Endodermal cell (in vitro differentiated cells): Measurements from ENCODE around the gene TMEM59. TPM values are rescaled to one million over a fixed set of nuclear protein-coding genes. Genes with fewer than 3 reads are reported as not detected.
A peak's percentile ranks its signal among the peaks of the same experiment; 100 is the strongest.

Source experiments
- DNase-seq: peaks from one replicate; pipeline ENCODE4 v3.0.0-alpha.2; 2017
- H3K27ac ChIP-seq: 2 replicates; pipeline ENCODE4 v1.5.1; 2013; ENCODE audit warnings: mild to moderate bottlenecking, low read depth, low read length, moderate library complexity
- H3K27me3 ChIP-seq: 2 replicates; pipeline ENCODE4 v1.6.1; 2013; ENCODE audit warnings: mild to moderate bottlenecking, low read length, moderate library complexity; ENCODE audit not compliant: insufficient read depth, control insufficient read depth, poor library complexity, severe bottlenecking
- H3K36me3 ChIP-seq: 2 replicates; pipeline ENCODE4 v1.7.0; 2013; ENCODE audit warnings: mild to moderate bottlenecking, low read length, moderate library complexity; ENCODE audit not compliant: control insufficient read depth, insufficient read depth
- H3K4me1 ChIP-seq: one replicate; pipeline ENCODE4 v1.7.0; 2013; ENCODE audit warnings: low read length; ENCODE audit not compliant: control insufficient read depth, insufficient read depth
- H3K4me3 ChIP-seq: 2 replicates; pipeline ENCODE4 v1.5.1; 2013; ENCODE audit warnings: mild to moderate bottlenecking, low read length, moderate library complexity
- H3K9ac ChIP-seq: 2 replicates; pipeline ENCODE4 v1.6.1; 2013; ENCODE audit warnings: mild to moderate bottlenecking, low read length, moderate library complexity; ENCODE audit not compliant: poor library complexity, severe bottlenecking; ENCODE audit errors: extremely low read depth
- H3K9me3 ChIP-seq: 2 replicates; pipeline ENCODE4 v1.6.1; 2013; ENCODE audit warnings: mild to moderate bottlenecking, low read length, moderate library complexity; ENCODE audit not compliant: control insufficient read depth
- H3K27ac Mint-ChIP-seq: 2 replicates; pipeline ENCODE4 v1.8.0; 2020; ENCODE audit warnings: mixed read lengths
- H3K27me3 Mint-ChIP-seq: 2 replicates; pipeline ENCODE4 v1.8.0; 2021; ENCODE audit warnings: mild to moderate bottlenecking, mixed read lengths; ENCODE audit not compliant: insufficient read depth
- H3K36me3 Mint-ChIP-seq: 2 replicates; pipeline ENCODE4 v1.8.0; 2020; ENCODE audit warnings: low read depth, mixed read lengths
- H3K4me1 Mint-ChIP-seq: 2 replicates; pipeline ENCODE4 v1.8.0; 2020; ENCODE audit warnings: mixed read lengths
- H3K4me3 Mint-ChIP-seq: 2 replicates; pipeline ENCODE4 v1.8.0; 2020; ENCODE audit warnings: mild to moderate bottlenecking, moderate library complexity, mixed read lengths
- H3K9me3 Mint-ChIP-seq: 2 replicates; pipeline ENCODE4 v1.8.0; 2020; ENCODE audit warnings: mild to moderate bottlenecking, mixed read lengths
- WGBS, 2 experiments: methylation state at CpG; one replicate each; pipeline versions ENCODE4 v1.1.5 to v1.1.7; 2013; ENCODE audit warnings: missing lambda C conversion rate in 2 of 2, mixed read lengths in 1 of 2; ENCODE audit not compliant: insufficient coverage in 1 of 2, insufficient read length in 1 of 2; 5-methylcytosine and 5-hydroxymethylcytosine counted together
- total RNA-seq, 2 donors: library from RNA; stranded (reverse); fragmentation: NEBNext Ultra II Directional in 1 of 2; extraction: Animal tissue kit (Norgen Biotek cat#: 25700) in 1 of 2; gene quantifications; 2 replicates in 1 of 2; 3 replicates in 1 of 2; pipeline ENCODE4 v1.2.1, GENCODE V29; 2021
- TF ChIP-seq, protein P1 (sequence below): fragments of 200-600 bp; sonication (generic); conservative IDR thresholded peaks from 2 replicates; pipeline ENCODE4 v1.5.0; 2021; ENCODE audit warnings: antibody characterized with exemption, mild to moderate bottlenecking

TMEM59 gene
- total RNA-seq, 2 donors from 2014 or later, result 99.6 to 112 TPM

GRCh38 chr1:54014009-54014629, 38.9 kb downstream of the TMEM59 start:
- H3K4me3 ChIP-seq, result no peak overlapping the region
- H3K27ac ChIP-seq, result no peak overlapping the region
- TF ChIP-seq, protein P1, sequence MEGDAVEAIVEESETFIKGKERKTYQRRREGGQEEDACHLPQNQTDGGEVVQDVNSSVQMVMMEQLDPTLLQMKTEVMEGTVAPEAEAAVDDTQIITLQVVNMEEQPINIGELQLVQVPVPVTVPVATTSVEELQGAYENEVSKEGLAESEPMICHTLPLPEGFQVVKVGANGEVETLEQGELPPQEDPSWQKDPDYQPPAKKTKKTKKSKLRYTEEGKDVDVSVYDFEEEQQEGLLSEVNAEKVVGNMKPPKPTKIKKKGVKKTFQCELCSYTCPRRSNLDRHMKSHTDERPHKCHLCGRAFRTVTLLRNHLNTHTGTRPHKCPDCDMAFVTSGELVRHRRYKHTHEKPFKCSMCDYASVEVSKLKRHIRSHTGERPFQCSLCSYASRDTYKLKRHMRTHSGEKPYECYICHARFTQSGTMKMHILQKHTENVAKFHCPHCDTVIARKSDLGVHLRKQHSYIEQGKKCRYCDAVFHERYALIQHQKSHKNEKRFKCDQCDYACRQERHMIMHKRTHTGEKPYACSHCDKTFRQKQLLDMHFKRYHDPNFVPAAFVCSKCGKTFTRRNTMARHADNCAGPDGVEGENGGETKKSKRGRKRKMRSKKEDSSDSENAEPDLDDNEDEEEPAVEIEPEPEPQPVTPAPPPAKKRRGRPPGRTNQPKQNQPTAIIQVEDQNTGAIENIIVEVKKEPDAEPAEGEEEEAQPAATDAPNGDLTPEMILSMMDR, result no peak
- H3K4me1 ChIP-seq, result no peaks in the 10 kb centered on the region
- Mint-ChIP-seq H3K27ac (no peak overlapping the region), H3K36me3 (no peaks in the 10 kb centered on the region), H3K9me3 (no peaks in the 10 kb centered on the region), H3K4me3 (no peak overlapping the region), H3K4me1 (peaks cover 14% of the 10 kb centered on the region), H3K27me3 (peaks cover 4% of the 10 kb centered on the region)
- DNase-seq, result peak; percentile 60
- WGBS, 2 experiments, result 83% methylated on average over 17 of the region's 17 CpGs; no CpG with 5 or more reads in 1 of the 2 experiments
- peaks cover 5% of the 10 kb centered on the region for H3K27me3 ChIP-seq
- H3K9me3 ChIP-seq, result no peaks in the 10 kb centered on the region
- H3K9ac ChIP-seq, result no peak overlapping the region
- no peaks in the 10 kb centered on the region for H3K36me3 ChIP-seq

GRCh38 chr1:54013393-54014008, 39.5 kb downstream of the TMEM59 start:
- Histone ChIP-seq H3K9me3 (no peaks in the 10 kb centered on the region), H3K4me1 (no peaks in the 10 kb centered on the region), H3K27me3 (peaks cover 5% of the 10 kb centered on the region), H3K27ac (no peak overlapping the region), H3K4me3 (no peak overlapping the region), H3K36me3 (no peaks in the 10 kb centered on the region), H3K9ac (no peak overlapping the region)
- WGBS, 2 experiments, result 95 to 96% methylated on average over 5 to 8 of the region's 8 CpGs
- Mint-ChIP-seq H3K36me3 (no peaks in the 10 kb centered on the region), H3K9me3 (no peaks in the 10 kb centered on the region), H3K4me1 (peaks cover 14% of the 10 kb centered on the region), H3K27ac (no peak overlapping the region), H3K4me3 (no peak overlapping the region), H3K27me3 (peaks cover 4% of the 10 kb centered on the region)
- TF ChIP-seq, protein P1, result no peak
- peak; percentile 54 for DNase-seq

GRCh38 chr1:54012863-54013262, 40.1 kb downstream of the TMEM59 start:
- peak; percentile 25 for DNase-seq
- Mint-ChIP-seq H3K4me1 (peaks cover 14% of the 10 kb centered on the region), H3K36me3 (no peaks in the 10 kb centered on the region), H3K4me3 (no peak overlapping the region), H3K27ac (no peak overlapping the region), H3K27me3 (peaks cover 4% of the 10 kb centered on the region), H3K9me3 (no peaks in the 10 kb centered on the region)
- TF ChIP-seq, protein P1, result no peak
- Histone ChIP-seq H3K27me3 (peaks cover 5% of the 10 kb centered on the region), H3K9me3 (no peaks in the 10 kb centered on the region), H3K4me3 (no peak overlapping the region), H3K9ac (no peak overlapping the region), H3K4me1 (no peaks in the 10 kb centered on the region), H3K36me3 (no peaks in the 10 kb centered on the region), H3K27ac (no peak overlapping the region)
- WGBS, 2 experiments, result 90 to 97% methylated on average over 5 to 8 of the region's 8 CpGs
